GM18519 (cell line): ENCODE measurements around the gene SHISAL2A.
A peak's percentile ranks its signal among the peaks of the same experiment; 100 is the strongest.
"Not testable (repeated sequence)": the region's sequence is repeated elsewhere in the genome, so short reads cannot be mapped to it uniquely, and the experiment has no call there.

Source experiments
- ATAC-seq: cut with Tn5 transposase; IDR thresholded peaks from one replicate; pipeline ENCODE4 v1.9.1; 2021; ENCODE audit warnings: mild to moderate bottlenecking, moderate library complexity; ENCODE audit not compliant: unreplicated experiment, low FRiP score

SHISAL2A gene

DNA sequence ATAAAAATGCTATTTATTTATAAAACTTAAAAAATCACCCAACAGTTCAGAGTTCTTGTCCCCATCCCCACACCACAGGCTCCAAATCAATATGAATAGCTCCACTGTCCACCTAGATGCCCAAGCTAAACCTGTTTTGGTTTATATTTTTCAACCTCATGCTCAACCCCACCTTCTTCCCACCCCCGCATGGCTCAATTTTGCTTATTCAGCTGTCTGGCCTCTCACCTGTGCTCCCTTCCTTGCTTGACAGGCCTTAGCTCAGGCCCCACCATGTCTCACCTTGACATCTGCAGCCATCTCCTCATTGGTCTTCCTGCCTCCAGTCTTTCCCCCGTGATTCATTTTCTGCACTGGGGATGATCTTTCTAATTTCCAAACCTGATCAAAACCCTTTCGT lies 47.4 kb downstream of the SHISAL2A start:
- ATAC-seq = no peak

DNA sequence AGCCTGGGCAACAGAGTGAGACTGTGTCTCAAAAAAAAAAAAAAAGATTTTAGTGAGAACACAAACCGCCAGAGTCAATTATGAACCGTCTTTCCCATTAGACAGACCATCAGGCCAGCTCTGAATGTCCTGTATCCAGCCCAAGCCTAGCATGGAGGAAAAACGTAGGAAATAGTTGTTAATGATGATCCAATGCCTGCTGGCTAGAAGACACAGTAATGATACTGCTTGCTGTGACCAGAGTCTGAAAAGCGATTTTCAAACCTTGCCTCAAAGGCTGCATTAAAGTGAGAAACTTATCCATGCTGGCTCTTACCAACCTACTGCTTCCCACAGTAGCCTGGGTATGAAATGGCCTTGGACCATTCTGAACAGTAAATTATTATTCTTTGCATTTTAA lies 48.2 kb downstream of the SHISAL2A start:
- ATAC-seq = no peak

DNA sequence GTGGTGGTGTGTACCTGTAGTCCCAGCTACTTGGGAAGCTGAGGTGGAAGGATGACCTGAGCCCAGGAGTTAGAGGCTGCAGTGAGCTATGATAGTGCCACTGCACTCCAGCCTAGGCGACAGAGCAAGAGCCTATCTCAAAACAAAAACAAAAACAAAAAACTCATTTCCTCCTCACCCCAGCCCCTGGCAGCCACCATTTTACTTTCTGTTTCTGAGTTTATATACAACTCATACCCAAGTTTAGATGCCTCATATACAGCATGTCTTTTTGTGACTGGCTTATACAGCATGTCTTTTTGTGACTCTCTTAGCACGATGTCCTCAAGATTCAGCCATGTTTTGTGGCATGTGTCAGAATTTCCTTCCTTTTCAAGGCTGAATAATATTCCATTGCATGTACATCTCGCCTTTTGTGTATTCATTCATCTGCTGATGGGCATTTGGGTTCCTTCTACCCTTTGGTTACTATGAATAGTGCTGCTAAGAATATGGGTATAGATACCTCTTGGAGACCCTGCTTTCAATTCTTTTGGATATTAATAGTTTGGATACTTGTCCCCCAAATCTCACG lies 50.5 kb downstream of the SHISAL2A start:
- ATAC-seq = no peak

DNA sequence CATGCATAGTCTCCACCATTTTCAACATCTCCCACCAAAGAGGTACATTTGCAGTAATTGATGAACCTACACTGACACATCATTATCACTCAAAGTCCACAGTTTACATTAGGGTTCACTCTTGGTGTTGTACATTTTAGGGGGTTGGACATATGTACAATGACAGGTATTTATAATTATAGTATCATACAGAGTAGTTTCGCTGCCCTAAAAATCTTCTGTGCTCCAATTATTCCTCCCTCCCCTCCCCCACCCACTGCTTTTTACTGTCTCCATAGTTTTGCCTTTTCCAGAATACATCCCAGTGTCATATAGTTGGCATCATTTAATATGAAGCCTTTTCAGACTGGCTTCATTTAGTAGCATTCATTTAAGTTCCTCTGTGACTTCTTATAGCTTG lies 51.6 kb downstream of the SHISAL2A start:
- no peak for ATAC-seq

DNA sequence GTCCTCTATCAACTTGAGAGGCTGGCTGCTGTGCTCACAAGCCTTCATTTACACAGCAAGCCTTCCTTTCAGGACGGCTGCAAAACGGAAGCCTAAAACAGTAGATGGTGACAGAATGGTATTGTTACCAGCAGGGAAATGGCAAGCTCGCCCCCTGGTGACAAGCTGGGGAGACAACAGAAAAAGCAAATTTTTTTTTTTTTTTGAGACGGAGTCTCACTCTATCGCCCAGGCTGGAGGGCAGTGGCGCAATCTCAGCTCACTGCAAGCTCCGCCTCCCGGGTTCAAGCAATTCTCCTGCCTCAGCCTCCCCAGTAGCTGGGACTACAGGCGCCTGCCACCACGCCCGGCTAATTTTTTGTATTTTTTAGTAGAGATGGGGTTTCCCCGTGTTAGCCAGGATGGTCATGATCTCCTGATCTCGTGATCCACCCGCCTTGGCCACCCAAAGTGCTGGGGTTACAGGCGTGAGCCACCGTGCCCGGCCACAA lies 53.3 kb downstream of the SHISAL2A start:
- peak; percentile 67 for ATAC-seq

DNA sequence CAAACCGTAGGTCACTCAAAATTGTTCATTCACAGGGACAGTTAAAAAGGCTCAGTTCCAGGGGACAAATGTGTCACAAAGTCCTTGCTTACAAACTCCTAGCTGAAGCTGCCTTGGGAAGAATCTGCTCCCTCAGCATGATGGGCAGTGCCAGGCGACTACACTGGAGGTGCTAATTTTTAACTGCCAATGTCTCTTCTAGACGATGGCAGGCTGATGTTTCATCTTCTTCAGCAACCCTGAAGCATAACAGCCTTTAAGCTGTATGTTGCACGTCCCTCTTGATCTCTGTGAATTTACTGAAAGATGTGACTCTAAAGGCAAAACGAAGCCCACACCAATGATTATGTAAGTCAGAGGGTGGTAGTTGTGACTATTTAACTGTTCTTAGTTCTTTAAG lies 53.9 kb downstream of the SHISAL2A start:
- ATAC-seq = no peak

DNA sequence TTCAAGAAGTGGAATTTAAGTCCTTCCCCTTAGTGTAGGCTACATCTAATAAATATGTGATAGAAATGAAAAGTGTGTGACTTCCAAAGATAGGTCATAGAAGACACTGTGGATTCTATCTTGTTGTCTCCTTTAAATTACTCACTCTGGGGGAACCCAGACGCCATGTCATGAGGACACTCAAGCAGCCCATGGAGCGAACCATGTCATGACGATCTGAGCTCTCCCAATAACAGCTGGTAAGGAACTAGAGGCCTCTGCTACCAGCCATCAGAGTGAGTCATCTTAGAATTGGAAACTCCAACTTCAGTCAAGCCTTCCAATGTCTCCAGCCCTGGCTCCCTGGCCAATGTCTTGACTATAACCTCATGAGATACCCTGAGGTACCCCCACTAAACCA lies 58.9 kb downstream of the SHISAL2A start:
- no peak for ATAC-seq

DNA sequence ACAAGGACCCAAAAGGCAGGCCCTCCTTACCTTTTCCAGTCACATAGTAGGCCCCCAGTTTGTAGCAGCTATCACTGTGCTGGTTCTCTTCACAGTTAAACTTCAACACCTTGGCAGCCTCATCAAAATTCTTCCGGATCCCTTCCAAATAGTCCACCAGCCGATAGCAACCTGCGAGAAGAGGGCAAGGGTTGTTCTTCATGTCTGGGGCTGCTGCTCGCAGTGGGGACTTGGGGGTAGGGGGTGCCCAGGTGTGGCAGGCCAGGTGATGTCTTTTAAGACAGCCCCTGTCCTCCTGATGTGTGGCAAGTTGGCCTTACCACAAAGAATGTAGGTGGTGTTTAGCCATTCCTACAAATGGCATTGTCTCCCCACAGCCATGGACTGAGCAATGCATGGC lies 59.7 kb downstream of the SHISAL2A start:
- no peak for ATAC-seq

DNA sequence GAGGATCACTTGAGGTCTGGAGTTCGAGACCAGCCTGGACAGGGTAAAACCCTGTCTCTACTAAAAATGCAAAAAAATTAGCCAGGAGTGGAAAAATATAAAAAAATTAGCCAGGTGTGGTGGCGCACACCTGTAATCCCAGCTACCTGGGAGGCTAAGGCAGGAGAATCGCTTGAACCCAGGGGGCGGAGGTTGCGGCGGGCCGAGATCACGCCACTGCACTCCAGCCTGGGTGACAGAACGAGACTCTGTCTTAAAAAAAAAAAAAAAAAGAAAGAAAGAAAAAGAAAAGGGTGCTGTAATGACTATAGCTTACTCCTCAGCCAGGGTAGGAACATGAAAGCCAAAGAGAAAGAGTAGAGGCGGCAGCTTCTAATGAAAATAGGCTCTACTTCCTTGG lies 60.4 kb downstream of the SHISAL2A start:
- not testable (repeated sequence) for ATAC-seq

DNA sequence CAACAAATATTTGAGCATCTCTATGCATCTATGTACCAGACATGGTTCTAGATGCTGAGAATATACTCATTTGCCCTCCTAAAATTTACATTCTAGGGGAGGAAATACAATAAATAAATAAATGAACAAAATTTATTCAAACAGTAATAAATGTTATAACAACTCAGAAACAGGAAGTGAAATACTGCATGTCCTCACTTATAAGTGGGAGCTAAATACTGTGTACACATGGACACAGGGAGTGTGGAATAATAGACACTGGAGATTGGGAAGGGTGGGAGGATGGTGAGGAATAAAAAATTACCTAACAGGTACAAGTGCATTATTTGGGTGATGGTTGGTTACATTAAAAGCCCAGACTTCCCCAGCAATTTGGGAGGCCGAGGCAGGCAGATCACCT lies 60.9 kb downstream of the SHISAL2A start:
- ATAC-seq = no peak

DNA sequence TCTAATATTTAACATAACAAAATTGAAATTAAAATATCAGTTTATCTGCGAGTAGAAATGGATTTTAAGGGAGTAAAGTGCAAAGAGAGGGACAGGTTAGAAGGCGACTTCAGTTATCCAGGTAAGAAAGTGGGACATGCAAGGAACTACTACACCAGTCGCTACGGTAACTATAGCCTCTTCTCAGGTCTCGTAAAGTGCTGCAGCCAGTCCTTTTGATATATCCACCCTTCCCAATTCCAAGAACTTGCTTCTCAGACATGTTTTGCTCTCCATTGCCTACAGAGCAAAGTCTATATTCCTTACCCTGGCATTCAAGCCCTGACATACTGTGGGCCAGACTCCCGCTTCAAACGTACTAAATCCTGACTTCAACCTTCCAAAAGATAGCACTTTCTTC lies 62.7 kb downstream of the SHISAL2A start:
- ATAC-seq = no peak

DNA sequence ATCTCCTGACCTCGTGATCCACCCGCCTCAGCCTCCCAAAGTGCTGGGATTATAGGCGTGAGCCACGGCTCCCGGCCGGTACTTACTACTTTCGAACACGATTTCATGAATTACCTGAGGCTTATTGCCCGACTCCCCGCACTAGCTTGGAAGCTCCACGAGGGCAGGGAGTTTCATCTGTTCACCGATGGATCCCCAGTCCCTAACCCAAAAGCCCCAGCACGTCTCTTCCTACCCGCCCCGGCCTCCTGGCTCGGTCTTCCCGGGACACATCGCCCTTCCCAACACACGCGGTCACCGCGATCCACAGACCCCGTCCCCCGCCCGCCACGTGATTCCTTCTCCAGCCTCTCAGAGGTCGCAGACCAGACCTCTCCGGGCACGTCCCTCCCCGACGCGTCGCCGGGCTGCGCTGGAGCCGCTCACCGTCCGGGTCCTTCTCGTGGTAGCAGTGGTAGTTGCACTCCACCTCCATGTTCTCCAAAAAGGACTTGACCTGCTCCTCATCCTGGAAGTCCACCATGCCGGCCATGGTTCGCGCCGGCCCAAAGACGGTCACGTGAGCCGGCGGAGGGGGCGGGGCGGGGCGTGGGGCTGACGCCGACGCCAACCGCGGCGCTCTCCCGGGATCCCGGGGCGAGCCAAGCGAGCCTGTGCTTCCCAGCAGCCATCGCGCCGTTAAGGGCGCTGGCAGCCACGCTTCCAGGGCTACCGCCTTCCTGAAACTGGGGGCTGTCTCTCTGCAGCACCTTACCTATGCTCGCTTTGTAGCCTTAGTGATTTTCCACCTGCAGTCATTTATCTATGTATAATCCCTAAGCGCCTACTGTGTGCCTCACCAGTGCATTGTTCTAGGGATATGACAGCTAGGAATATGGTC lies 65.1 kb downstream of the SHISAL2A start, which contains the start of gene COA7:
COA7 (minus strand) TSS at position 553 of the 880 bp plus-strand sequence; CDS start at position 532, 21 bp downstream.
- peak; percentile 45 for ATAC-seq

DNA sequence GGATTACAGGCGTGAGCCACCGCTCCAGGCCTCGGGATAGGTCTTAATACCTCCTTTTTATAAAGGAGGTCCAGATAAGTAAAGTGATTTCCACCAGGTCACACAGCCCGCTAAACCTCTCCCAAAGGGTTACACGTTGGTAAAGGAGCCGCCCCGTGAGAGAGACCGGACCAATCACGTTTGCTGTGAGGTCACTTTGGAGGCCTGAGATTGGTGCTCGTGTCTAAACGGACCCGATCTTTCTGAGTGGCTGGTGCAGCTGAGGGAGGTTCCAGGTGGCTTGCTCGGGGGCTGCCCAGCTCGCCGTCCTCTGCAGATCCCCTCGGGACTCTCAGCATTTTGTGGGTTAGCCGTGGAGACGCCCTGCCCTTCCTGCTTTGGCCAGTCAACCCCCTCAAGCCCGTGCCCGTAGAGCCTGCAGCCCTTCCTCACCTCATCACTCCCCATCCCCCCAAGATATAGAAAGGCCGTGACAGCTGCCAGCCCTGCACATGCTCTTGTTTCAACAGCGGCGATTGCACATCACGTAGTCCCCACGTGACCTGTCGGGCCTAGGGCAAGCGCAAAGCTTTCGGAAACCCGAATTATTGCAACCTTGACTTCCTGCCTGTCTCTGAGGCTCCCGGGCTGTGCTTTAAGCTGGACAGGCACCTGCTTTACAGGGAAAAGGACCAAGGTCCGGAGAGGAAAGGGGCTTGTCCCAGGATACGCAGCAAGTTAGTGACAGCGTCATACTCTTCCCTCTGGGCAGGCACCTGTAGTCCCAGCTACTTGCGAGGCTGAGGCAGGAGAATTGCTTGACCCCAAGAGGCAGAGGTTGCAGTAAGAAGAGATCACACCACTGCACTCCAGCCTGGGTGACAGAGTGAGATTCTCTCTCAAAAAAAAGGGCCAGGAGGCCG lies 70.2 kb downstream of the SHISAL2A start:
- ATAC-seq = peak; percentile 55

DNA sequence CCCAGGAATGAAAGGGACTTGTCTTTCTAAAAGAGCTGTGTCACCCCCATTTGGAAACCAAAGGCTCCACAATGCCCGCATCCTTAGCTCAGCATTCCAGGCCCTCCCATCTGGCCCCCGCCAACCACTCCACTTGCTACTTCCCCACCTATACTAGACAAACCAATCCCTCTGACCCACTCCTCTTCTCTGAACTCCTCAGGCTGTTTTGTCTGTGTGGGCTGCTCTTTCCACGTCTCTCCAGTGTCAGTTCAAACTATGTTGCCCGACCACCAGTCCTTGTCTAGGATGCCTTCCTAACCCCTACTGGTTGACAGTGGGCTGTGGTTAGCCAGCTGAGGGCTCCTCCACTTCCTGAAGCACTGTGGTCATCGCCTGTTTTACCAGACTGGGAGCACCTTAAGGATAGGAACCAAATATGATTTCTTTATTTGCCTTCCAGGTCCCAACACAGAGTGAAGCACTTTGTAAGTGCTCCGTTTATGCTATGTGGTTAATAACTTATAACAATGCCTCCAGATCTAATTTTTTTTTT lies 73.2 kb downstream of the SHISAL2A start:
- ATAC-seq = no peak
